Activated CD8-positive, alpha-beta memory T cell treated with anti-CD3 and anti-CD28 coated beads, Interleukin-2, amount 50 U/mL, for 1 hour (primary cell): ENCODE results near the gene RBP2.
"Not testable (repeated sequence)": the region's sequence is repeated elsewhere in the genome, so short reads cannot be mapped to it uniquely, and the experiment has no call there.

Experiments used
- DNase-seq: peaks from one replicate; pipeline ENCODE4 v3.0.0-alpha.2; 2020; ENCODE audit errors: extremely low read depth

Gene RBP2

GRCh38 chr3:139443186-139443585 is 33.1 kb downstream of the RBP2 start:
- no peak for DNase-seq

DNA sequence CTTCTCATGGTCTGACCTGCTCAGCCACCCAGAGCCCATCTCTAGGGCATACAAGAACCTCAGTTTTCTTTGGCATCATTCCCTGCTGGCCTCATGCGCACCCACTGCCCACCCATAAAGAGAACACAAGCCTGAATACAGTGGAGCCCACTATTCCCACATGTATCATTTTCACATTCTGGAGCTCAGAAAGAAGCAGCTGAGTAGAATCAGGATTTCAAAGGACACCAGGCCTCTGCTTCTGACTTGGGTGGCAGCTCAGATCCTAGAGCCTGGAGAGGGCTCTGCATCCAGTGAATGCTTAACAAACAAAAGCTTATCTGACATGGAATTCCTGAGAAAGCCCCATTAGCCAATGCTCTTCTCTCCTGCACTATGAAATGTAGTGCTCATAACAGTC is 34.7 kb downstream of the RBP2 start:
- DNase-seq = no peak

DNA sequence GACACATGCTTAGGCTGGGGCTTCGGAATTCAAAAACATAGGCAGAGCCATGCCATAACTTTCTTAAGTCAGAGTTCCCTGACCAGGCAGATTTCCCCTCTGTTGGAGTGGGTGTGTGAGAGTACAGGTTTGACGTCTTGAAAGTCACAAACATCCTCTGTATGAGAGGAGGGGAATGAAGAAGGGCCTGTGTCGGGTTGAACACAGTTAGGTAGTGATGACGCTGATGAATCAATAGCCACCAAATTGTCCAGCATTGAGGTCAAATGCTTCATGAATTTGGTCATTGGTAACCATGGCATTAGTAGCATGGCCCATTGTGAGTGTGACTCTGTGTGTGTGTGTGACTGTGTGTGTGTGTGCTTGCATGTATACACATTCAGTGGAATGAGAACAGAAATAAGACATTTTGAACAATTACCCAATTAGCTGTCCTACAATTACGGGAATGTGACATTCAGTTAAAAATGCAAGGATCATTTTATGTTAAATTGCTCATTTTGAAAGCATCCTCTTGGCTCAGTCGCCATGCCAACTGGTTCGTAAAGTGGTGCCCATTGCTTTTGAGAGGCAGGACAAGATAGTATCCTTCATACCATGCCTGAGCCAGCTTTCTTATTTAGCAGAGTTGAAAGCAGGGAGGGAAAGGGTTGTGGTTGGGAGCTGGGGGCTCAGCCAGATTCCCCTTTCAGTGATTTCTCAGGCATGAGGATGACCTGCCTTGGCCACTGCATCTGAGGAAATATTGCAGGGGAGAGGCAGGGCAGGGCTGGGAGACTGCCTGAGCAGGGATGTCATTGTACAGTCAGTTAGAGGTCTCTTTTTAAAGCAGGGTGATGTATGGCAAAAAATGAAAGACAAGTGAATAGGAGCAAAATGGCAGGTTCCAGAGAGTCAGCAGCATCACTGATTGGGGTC is 35.4 kb downstream of the RBP2 start:
- no peak for DNase-seq

- no peak for DNase-seq
Observed at GRCh38 chr3:139439278-139439677, 37.0 kb downstream of the RBP2 start.

GRCh38 chr3:139434764-139435307 is 41.5 kb downstream of the RBP2 start:
- no peak for DNase-seq

GRCh38 chr3:139434228-139434627 is 42.1 kb downstream of the RBP2 start:
- no peak for DNase-seq

GRCh38 chr3:139433089-139433488 is 43.2 kb downstream of the RBP2 start:
- no peak for DNase-seq

GRCh38 chr3:139430493-139430892 is 45.8 kb downstream of the RBP2 start:
- no peak for DNase-seq

- no peak for DNase-seq
Observed at GRCh38 chr3:139427283-139428060, 48.8 kb downstream of the RBP2 start.

DNA sequence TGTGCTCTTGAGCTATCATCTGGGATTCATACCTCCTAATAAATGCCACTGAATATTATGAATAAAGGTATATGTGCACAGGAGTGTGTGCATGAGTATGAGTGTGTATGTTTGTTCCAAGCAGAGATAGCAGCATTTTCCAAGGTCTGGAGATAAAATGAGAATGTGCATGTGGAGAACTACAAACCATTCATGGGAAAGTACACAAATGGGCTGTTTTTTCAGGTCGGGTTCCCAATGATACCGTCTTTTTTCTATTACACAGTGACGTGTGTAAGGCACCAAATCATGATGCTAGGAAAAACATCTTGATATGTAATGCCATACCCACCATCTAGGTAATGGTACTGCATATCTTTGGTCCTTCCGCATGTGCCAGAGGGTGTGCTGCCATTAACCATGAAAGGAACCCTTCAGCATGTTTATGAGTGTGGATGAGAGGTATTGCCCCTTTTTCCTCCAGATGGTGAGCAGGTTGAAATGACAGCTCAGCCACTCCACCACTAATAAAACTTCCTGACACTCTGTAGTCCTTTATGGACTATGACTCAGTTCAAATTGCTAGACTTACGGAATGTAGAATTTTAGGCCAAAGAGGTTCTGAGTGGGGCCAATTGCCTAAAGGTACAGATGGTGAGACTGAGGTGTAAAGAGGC is 50.4 kb downstream of the RBP2 start:
- DNase-seq = no peak

GRCh38 chr3:139423232-139423631 is 53.1 kb downstream of the RBP2 start:
- DNase-seq = no peak

GRCh38 chr3:139421460-139421859 is 54.9 kb downstream of the RBP2 start:
- DNase-seq = no peak

DNA sequence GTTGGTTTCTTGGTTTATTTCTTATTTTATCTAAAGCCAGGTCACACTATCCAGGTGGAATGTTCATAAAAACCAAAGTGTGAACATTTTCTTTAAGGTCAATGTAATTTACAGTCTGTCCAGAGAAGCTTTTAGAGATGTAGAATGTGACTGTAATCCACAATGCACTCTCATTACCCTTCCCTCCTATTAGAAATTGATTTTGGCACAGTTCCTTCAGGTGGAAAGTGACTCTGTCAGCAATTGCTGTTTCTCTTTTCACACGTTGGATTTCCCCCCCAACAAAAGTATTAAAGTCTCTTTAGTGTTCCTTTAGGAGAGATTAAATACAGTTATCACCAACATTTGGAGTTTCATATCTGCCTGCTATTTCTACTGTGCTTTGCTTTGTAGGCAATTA is 55.3 kb downstream of the RBP2 start:
- DNase-seq = no peak

- no peak for DNase-seq
Observed at GRCh38 chr3:139418144-139418543, 58.2 kb downstream of the RBP2 start.

- DNase-seq = no peak
Observed at GRCh38 chr3:139416275-139416674, 60.0 kb downstream of the RBP2 start.

DNA sequence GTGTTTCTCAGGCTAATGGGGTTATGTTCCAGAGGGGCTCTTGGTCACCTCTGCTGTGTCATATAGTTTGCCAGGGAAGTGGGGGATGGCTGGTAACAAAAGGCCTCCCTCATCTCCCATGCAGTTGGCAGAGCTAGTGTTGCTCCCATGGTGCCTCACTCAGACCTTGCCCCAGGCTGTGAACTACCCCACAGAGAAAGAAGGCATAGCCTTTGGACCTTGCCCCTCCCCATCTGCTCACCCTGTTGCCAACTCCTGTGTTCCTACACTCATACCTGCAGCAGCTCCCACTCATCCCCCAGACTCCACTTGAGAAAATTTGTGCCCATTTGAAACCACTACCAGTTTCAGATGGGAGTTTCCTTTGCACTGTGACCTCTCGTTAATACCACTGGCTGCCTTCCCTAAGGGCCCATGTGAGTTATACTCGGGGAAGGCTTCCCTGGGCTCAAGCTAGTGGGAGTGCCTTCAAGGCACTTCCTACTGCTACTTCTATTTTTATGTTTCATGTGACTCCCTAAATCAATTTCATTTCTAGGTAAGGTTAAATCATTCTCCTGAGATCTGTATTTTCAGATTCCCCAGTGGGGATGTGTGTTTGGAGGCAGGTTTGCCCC is 61.6 kb downstream of the RBP2 start:
- no peak for DNase-seq

- not testable (repeated sequence) for DNase-seq
Observed at GRCh38 chr3:139412891-139413290, 63.4 kb downstream of the RBP2 start.
